GM18858 (cell line): ENCODE data around the gene GOLGA6L22.
"Not testable (repeated sequence)": the region's sequence is repeated elsewhere in the genome, so short reads cannot be mapped to it uniquely, and the experiment has no call there.

Experiments
- ATAC-seq: cut with Tn5 transposase; IDR thresholded peaks from one replicate; pipeline ENCODE4 v1.9.1; 2021; ENCODE audit not compliant: unreplicated experiment

The GOLGA6L22 gene, protein sequence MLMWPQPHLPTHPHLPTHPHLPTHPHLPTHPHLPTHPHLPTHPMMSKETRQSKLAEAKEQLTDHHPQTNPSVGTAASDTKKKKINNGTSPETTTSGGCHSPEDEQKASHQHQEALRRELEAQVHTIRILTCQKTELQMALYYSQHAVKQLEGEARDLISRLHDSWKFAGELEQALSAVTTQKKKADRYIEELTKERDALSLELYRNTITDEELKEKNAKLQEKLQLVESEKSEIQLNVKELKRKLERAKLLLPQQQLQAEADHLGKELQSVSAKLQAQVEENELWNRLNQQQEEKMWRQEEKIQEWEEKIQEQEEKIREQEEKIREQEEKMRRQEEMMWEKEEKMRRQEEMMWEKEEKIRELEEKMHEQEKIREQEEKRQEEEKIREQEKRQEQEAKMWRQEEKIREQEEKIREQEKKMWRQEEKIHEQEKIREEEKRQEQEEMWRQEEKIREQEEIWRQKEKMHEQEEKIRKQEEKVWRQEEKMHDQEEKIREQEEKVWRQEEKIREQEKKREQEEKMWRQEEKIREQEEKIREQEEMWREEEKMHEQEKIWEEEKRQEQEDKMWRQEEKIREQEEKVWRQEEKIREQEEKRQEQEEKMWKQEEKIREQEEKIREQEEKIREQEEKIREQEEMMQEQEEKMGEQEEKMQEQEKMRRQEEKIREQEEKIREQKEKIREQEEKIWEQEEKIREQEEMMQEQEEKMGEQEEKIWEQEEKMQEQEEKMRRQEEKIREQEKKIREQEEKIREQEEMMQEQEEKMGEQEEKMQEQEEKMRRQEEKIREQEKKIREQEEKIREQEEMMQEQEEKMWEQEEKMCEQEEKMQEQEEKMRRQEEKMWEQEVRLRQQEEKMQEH

GRCh38 chr15:22458603-22459002 lies at the start of gene GOLGA6L22:
TSS of gene GOLGA6L22 (plus strand) at chr15:22458903. CDS start at chr15:22458994, 91 bp downstream.
- ATAC-seq, result not testable (repeated sequence)

- ATAC-seq, result not testable (repeated sequence)
Measured at GRCh38 chr15:22417288-22417687, 41.4 kb upstream of the GOLGA6L22 start.

GRCh38 chr15:22417795-22418194 lies 40.9 kb upstream of the GOLGA6L22 start:
- not testable (repeated sequence) for ATAC-seq

- ATAC-seq, result not testable (repeated sequence)
Measured at GRCh38 chr15:22418212-22418611, 40.5 kb upstream of the GOLGA6L22 start.

DNA sequence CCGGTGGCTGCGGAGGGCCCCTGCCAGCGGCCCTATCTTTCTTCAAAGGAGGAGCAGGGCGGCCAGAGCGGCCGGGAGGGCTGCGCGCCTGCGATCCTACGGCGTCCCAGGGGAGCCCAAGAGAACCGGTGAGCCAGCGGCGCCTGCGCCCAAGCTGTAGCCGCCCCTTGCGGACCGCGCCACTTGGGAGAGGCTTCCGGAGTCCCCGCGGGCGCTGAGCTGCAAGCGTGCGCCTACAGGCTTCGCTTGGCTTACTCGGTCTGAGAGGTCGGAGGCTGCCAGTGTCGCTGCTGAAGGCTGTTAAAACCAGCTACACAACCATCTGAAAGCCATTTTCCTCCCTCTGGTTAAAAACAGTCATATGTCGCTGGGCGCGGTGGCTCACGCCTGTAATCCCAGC lies 40.0 kb upstream of the GOLGA6L22 start:
- not testable (repeated sequence) for ATAC-seq

DNA sequence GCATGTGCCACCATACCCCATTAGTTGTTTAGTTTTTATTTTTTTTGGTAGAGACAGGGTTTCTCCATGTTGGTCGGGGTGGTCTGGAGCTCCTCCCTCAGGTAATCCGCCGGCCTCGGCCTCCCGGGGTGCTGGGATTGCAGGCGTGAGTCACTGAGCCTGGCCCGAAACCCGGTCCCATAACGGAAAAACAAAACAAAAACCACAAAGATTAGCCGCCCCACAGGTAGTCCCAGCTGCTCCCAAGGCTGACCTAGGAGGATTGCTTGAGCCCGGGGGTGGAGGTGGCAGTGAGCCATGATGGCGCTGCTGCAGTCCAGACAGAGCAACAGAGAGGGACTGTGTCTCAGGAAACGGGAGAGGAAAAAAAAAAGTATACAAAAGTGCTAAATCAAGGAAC lies 38.4 kb upstream of the GOLGA6L22 start:
- ATAC-seq, result not testable (repeated sequence)

DNA sequence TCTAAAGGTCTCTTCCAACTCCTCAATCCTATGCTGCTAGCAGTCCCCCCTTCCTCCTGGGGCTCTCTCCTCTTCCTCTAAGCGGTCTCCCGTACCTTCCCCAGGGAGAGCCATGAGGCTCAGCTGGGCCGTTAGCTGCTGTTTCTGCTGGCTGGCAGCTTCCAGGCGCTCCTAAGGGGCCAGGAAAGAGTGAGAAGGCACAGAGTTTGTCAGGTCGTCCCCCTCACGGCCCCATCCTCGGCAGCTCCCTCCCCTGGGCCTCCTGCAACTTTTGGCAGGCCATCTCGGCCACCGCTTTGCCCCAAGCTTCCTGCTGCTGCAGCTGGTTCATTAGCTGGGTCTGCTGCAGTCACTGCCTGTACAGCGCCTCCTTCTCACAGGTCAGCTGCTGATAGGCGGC lies 29.3 kb upstream of the GOLGA6L22 start:
- not testable (repeated sequence) for ATAC-seq

DNA sequence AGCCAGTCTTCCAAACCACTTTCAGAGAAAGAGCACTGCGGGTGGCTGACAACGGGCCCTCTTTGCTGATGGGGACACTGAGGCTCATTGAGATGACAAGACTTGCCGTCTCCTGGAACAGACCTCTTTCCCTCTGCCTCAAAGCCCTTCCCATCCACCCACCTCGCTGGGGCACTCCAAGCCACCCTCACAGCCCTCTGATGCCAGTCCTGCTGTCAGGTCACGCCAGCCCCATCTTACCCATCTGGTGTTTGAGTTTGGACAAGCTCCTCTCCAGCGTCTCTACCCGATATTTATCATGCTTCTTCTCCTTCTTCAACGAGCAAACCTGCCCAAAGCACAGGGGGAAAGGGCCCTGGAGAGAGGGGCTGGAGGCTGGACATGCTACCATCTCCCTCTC lies 27.0 kb upstream of the GOLGA6L22 start:
- not testable (repeated sequence) for ATAC-seq

GRCh38 chr15:22494490-22495113 lies 35.9 kb downstream of the GOLGA6L22 start:
- not testable (repeated sequence) for ATAC-seq

DNA sequence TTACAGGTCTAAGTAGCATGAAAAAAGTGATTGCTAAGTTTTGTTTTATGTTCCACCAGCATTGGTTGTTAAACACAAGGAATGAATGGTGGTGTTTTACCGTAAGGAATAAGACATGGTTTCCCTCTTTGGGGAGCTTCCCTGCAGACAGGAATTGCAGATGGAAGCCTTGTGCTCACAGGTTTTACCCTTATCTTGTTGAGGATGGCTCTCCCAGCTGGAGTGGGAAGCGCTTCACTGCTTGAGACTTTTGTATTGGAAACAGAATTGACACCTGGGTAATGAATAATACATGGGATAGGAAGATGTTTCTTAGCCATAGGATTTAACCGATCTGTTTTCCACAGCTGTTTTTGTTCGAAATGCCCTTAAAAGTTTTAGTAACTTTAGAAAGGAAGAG lies 38.5 kb downstream of the GOLGA6L22 start:
- not testable (repeated sequence) for ATAC-seq

- ATAC-seq, result not testable (repeated sequence)
Measured at GRCh38 chr15:22498220-22498925, 39.7 kb downstream of the GOLGA6L22 start.

GRCh38 chr15:22502272-22502671 lies 43.6 kb downstream of the GOLGA6L22 start:
- not testable (repeated sequence) for ATAC-seq

DNA sequence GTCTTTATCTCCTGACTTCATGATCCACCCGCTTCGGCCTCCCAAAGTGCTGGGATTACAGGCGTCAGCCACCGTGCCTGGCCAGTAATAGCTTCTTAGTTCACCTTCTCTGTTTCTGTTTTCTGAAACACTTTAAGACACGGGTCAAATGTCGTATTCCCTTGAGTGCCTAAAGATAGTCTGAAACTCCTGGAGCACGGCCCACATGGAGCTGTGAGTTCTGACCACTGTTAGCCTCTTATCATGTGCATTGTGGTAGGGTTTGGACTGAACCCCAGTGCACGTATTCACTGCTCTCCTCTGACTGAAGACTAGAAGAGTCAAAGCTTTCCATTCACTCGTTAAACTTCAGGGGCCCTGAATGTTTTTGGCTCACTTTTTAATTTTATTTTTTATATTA lies 48.3 kb downstream of the GOLGA6L22 start:
- not testable (repeated sequence) for ATAC-seq

- not testable (repeated sequence) for ATAC-seq
Measured at GRCh38 chr15:22516140-22516539, 57.4 kb downstream of the GOLGA6L22 start.
